ENCODE data around the gene PGS1. TPM values are rescaled to one million over a fixed set of nuclear protein-coding genes. Genes with fewer than 3 reads are reported as not detected.

The PGS1 gene
- total RNA-seq, 2 experiments from 2014 or later, result 59.6 to 61.3 TPM

DNA sequence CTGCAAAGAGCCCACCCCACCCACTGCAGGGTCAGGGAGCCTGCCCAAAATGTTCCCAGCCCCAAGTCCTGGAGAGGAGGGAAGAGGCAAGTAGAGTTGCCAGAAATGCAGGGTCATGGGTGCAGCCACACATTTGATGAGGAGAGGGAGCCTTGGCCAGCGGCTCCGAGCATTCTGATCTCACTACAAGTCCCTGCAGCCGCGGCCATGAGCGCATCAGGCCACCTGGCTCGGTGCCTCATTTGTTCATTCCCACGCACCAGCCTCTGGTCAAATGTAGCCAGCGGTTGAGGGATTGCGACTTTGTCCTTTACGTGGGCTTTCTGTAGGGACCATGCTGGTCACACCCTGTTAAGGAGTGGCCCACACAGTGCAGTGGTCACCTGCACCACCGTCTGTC lies 48.7 kb downstream of the PGS1 start:
- intact Hi-C loops (cut with micrococcal nuclease; ENCODE audit: unreplicated experiment), result no loop called here
- H3K79me2 ChIP-seq (ENCODE audit: insufficient read depth, low read depth, low read length), result no peaks in the 10 kb centered on the region
- POLR2A ChIA-PET, result no interaction called here
- no peaks in the 10 kb centered on the region for H3K4me1 ChIP-seq (ENCODE audit: insufficient read depth, low read length, poor library complexity, severe bottlenecking)
- DNase-seq (ENCODE audit: low spot score), result no peak
- no peak overlapping the region for H3K4me2 ChIP-seq (ENCODE audit: low read length)
- H3K9me3 ChIP-seq (ENCODE audit: low read length), result no peaks in the 10 kb centered on the region
- CTCF ChIA-PET (ENCODE audit: unreplicated experiment), result no interaction called here
- no peaks in the 10 kb centered on the region for H3K9me2 ChIP-seq (ENCODE audit: insufficient read depth, low read length)
- H2AFZ ChIP-seq (ENCODE audit: low read length), result no peak overlapping the region
- H3K36me3 ChIP-seq (ENCODE audit: insufficient read depth, low read length), result peaks cover 43% of the 10 kb centered on the region; the same call in 1 of the 2 replicates
- no peaks in the 10 kb centered on the region for H4K20me1 ChIP-seq (ENCODE audit: insufficient read depth, low read length)
- TF ChIP-seq EZH2phosphoT487 (IDR thresholded peaks at IDR 0.05; ENCODE audit: borderline replicate concordance, low read depth, low read length) (no peak), CTCF (conservative IDR thresholded peaks at IDR 0.05; ENCODE audit: low read length) (no peak)
- no peak overlapping the region for H3K27ac ChIP-seq (ENCODE audit: low read depth, low read length, poor library complexity, severe bottlenecking)
- no peak overlapping the region for H3K4me3 ChIP-seq (ENCODE audit: low read depth, low read length, poor library complexity, severe bottlenecking)
- BruUV-seq (replicated peaks), result no TSS peak

- no peak for DNase-seq (ENCODE audit: low spot score)
- TF ChIP-seq EZH2phosphoT487 (IDR thresholded peaks at IDR 0.05; ENCODE audit: borderline replicate concordance, low read depth, low read length) (no peak), CTCF (conservative IDR thresholded peaks at IDR 0.05; ENCODE audit: low read length) (no peak)
- no peaks in the 10 kb centered on the region for H3K9me3 ChIP-seq (ENCODE audit: low read length)
- no peak overlapping the region for H2AFZ ChIP-seq (ENCODE audit: low read length)
- intact Hi-C loops (cut with micrococcal nuclease; ENCODE audit: unreplicated experiment), result no loop called here
- CTCF ChIA-PET (ENCODE audit: unreplicated experiment), result no interaction called here
- H3K79me2 ChIP-seq (ENCODE audit: insufficient read depth, low read depth, low read length), result no peaks in the 10 kb centered on the region
- no peaks in the 10 kb centered on the region for H4K20me1 ChIP-seq (ENCODE audit: insufficient read depth, low read length)
- H3K27ac ChIP-seq (ENCODE audit: low read depth, low read length, poor library complexity, severe bottlenecking), result no peak overlapping the region
- no peaks in the 10 kb centered on the region for H3K4me1 ChIP-seq (ENCODE audit: insufficient read depth, low read length, poor library complexity, severe bottlenecking)
- BruUV-seq (replicated peaks), result no TSS peak
- POLR2A ChIA-PET, result no interaction called here
- no peak overlapping the region for H3K4me3 ChIP-seq (ENCODE audit: low read depth, low read length, poor library complexity, severe bottlenecking)
- H3K4me2 ChIP-seq (ENCODE audit: low read length), result no peak overlapping the region
- peaks cover 35% of the 10 kb centered on the region; the same call in 1 of the 2 replicates for H3K36me3 ChIP-seq (ENCODE audit: insufficient read depth, low read length)
- no peaks in the 10 kb centered on the region for H3K9me2 ChIP-seq (ENCODE audit: insufficient read depth, low read length)
Observed at GRCh38 chr17:78428025-78428575, 49.7 kb downstream of the PGS1 start.

GRCh38 chr17:78428836-78429617 lies 50.6 kb downstream of the PGS1 start:
- Histone ChIP-seq H3K4me2 (ENCODE audit: low read length) (no peak overlapping the region), H3K36me3 (ENCODE audit: insufficient read depth, low read length) (peaks cover 25% of the 10 kb centered on the region; the same call in 1 of the 2 replicates), H3K4me3 (ENCODE audit: low read depth, low read length, poor library complexity, severe bottlenecking) (no peak overlapping the region), H2AFZ (ENCODE audit: low read length) (no peak overlapping the region), H3K4me1 (ENCODE audit: insufficient read depth, low read length, poor library complexity, severe bottlenecking) (no peaks in the 10 kb centered on the region), H4K20me1 (ENCODE audit: insufficient read depth, low read length) (no peaks in the 10 kb centered on the region), H3K9me3 (ENCODE audit: low read length) (no peaks in the 10 kb centered on the region), H3K27ac (ENCODE audit: low read depth, low read length, poor library complexity, severe bottlenecking) (no peak overlapping the region), H3K9me2 (ENCODE audit: insufficient read depth, low read length) (no peaks in the 10 kb centered on the region), H3K79me2 (ENCODE audit: insufficient read depth, low read depth, low read length) (no peaks in the 10 kb centered on the region)
- DNase-seq (ENCODE audit: low spot score), result no peak
- no peak for TF ChIP-seq CTCF (conservative IDR thresholded peaks at IDR 0.05; ENCODE audit: low read length)
- TF ChIP-seq EZH2phosphoT487 (IDR thresholded peaks at IDR 0.05; ENCODE audit: borderline replicate concordance, low read depth, low read length), result no peak
- POLR2A ChIA-PET, result interaction anchor here (0.6 kb wide), 3 partner anchors 20 to 739 kb away, joined by 3 to 6 read pairs (median 6); no protein-coding TSS in a partner anchor
- no TSS peak for BruUV-seq (replicated peaks)
- intact Hi-C loops (cut with micrococcal nuclease; ENCODE audit: unreplicated experiment), result no loop called here
- CTCF ChIA-PET (ENCODE audit: unreplicated experiment), result no interaction called here
